Hematopoietic multipotent progenitor cell (in vitro differentiated cells): ENCODE data around the gene SLC1A4. TPM values are rescaled to one million over a fixed set of nuclear protein-coding genes. Genes with fewer than 3 reads are reported as not detected.
"Not testable (repeated sequence)": the region's sequence is repeated elsewhere in the genome, so short reads cannot be mapped to it uniquely, and the experiment has no call there.

Experiments
- DNase-seq, 3 donors: peaks; one replicate each; pipeline ENCODE4 v3.0.0-alpha.2; 2011 to 2015; ENCODE audit warnings: low read depth in 2 of 3, low spot score in 2 of 3
- total RNA-seq: library from RNA; depleted of rRNA; stranded (reverse); fragments of >200 nt; gene quantifications from one replicate; pipeline ENCODE4 v1.2.3, GENCODE V29; 2012

The SLC1A4 gene
- total RNA-seq, 1 donor, result 31.0 TPM

DNA sequence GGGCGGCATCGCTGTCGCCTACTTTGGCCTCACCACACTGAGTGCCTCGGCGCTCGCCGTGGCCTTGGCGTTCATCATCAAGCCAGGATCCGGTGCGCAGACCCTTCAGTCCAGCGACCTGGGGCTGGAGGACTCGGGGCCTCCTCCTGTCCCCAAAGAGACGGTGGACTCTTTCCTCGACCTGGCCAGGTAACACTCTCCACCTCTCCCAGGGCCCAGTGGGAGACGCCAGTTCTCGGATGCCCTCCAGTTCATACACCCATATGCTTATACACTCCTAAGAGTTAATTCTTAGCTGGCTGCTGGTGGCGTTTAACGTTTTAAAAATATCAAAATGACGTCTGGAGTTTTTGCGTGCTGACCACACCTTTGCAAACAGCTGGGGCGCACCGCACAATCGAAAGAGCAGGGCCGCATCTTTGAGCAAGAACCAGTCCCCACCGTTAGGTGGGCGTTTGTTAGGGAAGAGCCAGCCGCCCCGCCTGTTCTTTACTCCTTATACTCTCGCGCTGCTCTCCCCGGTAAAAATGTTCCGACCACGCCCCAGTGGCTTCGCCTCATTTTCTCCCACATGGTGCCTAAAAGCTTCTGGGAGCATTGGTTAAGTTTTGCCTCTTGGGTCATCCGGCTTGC, 899 bp downstream of the SLC1A4 start:
- no peak for DNase-seq

DNA sequence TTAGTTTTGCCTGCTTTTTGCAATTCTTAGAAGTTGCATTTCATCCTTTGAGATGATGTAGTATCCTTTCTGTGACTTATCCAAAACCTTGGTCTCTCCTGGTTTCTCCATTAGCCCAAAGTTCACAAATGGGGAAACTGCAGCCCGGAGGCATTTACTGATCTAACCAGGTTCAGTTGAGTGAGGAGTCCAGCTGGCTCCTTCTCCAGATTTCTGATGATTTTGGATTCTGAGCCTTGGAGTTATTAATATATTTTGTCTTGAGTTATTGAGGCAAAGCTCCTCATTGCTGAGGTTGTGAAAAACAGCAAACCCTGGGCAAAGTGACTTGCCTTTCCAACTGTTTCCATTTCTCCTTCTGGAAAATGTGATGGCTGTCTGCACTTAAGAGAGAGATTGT, 1.7 kb downstream of the SLC1A4 start:
- no peak for DNase-seq

DNA sequence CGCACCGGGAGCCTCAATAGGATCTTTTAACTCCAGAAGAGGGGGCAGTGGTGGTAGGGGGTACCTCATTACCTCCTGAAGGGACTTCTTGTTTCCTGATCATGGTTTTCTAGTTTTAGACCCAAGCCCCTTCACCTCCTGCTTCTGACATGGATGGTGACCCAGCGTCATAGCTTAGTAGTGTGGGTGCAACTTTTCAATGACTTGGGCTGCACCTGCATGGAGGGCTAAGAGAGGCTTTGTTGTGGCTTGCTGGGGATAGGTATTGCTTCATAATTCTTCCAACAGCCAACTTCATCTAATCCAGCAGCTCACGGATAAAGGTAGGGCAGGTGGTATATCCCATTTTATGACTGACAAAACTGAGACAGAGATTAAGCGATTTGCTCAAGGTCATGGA, 3.0 kb downstream of the SLC1A4 start:
- no peak for DNase-seq

DNA sequence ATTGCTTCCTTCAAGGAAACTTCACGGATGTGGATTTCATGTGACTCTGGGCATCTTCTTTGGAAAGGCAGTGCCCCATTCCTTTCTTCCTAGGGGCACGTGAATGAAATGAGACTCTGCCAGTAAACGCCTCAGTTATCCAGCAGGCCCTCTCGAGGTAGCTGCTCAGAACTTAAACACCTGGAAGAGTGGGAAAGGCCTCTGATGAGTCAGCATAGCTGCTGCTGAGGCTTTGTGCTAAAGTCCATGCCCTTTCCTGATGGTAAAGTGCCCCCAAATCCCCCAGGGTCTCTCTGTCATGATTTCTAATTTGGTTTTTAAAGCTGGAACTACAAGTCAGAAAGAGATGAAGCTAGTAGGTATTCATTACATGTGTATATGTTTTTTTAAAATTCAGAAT, 3.8 kb downstream of the SLC1A4 start:
- no peak for DNase-seq

DNA sequence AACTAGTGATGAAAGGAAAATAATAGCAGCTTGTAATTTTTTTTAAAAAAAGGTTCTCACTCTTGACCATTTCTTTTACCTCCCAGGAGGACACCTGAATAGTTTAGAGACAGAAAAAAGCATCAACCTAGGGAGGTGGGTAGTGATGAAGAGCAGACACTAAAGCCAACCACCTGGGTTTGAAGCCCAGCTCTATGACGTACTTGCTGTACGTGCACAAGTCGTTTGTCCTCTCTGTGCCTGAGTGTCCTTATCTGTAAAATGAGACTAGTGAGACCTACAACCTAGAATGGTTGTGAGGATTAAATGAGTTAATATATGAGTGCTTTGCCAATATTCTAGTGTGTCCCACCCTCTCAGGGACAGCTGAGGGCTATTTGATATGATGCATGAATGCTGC, 5.8 kb downstream of the SLC1A4 start:
- no peak for DNase-seq

DNA sequence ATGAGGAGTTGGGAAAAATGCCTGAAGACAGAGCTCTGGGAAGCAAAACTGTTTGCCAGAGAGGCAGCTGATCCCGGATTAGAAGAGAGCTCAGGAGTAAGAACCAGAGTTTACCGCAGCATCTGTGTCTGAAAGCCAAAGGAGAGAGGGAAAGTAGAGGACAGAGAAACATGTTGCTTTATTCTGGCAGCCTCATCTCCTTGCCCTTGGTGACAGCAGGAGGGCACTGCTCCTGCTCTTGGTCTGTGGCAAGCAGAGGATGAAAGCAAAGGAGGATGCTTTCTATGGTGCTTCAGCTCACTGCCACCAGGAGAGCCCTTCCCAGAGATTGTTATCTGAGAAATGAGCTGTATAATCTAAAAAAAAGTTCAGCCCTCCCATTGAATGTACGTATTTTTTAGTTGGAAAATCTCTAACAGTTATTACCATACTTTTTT, 7.7 kb downstream of the SLC1A4 start:
- DNase-seq, result no peak

DNA sequence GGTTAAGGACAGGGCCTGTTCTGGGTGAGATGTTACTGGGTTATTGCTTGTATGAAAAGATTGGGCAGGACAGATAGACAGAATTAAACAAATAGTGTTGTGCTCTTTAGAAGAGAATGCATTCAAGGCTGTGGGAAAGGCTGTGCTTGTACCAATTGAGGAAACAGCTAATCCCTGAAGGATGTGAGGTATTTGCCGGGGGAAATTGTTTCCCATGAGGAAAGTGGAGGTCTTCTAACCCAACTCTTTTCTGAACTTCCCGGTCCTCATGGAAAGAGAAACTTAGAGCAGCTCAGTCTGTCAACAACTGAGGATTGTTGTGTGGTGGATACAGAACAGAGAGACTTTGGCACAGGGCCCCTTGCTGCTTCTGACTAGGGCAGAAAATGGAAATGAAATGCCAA, 9.5 kb downstream of the SLC1A4 start:
- no peak for DNase-seq

DNA sequence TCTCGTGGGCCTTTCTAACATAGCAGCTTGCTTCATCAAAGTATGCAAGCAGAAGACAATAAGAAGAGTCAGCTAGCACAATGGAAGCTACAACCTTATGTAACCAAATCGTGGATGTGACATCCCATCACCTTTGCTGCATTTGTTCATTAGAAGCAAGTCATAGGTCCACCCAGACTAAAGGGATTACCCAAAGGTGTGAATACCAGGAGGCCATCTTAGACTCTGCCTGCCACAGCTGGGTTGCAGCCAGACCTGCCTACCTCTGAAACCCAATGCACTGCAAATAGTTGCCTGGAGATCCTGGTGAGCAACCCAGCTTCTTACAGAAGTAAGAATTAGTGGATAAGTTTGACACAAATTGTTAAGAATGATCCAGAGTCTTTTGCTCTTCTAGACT, 10.6 kb downstream of the SLC1A4 start:
- no peak for DNase-seq

DNA sequence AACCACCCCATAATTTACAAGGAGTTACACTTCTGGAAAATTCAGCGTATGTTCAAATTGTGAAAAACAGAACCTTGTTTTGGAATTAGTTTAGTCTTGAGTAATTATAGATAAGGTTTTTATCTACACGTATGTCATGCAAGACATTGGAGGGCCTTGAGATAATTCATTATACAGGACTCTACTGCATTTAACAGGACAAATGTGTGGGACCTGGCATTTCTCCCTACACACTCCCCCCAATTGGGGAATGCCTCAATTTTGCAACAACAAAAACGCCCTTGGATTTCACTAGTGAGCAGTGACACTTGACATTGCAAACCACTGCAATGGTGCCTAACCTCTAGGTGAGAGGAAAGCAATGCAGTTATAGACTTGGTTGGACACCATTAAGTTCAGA, 11.4 kb downstream of the SLC1A4 start:
- no peak for DNase-seq

DNA sequence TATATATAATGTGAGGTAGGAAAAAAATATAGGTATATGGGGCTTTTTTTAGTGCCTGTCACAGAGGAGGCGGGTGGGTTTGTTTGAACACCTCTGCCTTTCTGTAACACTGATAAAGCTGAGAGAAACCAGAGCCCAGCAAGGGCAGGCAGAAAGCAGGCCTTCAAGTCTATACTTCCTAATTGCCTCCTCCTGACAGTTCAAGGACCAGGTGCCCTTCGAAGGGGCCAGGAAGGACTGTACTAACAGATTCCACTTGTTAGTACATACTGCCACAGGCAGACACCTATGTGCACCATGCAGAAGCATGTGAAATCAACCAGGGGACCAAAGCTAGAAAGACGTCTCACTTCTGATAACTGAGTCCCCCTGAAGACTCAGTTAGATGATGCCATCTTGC, 13.8 kb downstream of the SLC1A4 start:
- no peak for DNase-seq

DNA sequence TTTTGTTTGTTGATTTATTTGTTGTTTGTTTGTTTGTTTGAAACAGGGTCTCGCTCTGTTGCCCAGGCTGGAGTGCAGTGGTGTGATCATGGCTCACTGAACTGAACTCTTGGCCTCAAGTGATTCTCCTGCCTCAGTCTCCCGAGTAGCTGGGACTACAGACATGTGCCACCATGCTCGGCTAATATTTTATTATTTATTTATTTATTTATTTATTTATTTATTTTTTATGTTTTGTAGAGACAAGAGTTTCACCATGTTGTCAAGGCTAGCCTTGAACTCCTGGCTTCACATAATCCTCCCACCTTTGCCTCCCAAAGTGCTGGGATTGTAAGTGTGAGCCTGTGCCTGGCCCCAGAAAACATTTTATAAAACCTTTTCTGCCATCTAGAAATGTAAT, 15.0 kb downstream of the SLC1A4 start:
- DNase-seq, result not testable (repeated sequence)

DNA sequence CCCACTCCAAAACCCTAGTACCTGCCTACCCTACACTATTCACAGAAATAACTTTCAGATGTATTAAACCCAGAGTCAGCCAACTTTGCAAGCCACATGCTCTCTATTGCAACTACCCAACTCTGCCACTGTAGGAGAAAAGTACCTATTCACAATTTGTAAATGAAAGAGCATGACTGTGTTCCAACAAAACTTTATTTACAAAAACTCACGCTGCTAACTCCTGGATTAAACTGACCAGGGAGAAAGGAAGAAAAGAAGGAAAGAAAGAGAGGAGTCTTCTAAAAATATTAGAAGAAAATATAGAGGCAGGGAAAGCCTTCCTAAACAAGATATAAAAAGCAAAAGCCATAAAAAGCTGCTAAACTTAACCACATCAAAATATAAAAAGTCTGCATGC, 24.6 kb downstream of the SLC1A4 start:
- no peak for DNase-seq

DNA sequence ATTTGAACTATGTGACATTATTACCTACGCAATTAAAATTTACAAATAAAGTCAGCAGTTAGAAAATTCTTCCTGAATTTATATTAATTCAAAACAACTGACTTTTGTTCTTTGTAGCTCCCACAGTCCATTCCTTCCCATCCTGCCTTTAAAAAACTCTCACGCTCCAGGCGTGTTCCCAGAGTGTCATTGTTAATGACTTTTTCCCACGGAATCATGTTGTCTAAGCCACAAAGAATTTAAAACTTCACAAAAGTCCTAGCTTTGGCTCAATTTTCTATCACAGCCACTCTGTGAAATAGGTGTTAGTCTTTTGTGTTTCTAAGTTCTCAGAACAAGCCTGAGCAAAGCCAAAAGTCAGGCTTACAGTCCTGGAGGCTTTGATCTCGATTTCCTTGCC, 26.5 kb downstream of the SLC1A4 start:
- DNase-seq, result no peak

DNA sequence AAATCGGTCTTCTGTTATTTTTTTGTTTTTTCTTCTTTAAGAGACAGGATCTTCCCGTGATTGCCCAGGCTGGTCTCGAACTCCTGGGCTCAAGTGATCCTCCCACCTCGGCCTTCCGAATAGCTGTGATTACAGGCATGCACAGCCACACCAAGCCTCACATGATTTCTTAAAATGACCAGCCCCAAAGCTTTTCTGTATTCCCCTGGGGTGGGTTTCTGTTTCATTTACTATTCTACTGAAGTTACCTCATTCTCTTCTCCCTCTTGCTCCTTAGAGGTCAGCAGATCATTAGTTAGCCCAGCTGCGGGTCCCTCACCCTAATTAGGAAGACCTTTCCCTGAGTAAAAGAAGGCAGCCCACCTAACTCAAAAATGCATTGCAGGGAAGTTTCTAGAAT, 27.6 kb downstream of the SLC1A4 start:
- DNase-seq, result no peak

DNA sequence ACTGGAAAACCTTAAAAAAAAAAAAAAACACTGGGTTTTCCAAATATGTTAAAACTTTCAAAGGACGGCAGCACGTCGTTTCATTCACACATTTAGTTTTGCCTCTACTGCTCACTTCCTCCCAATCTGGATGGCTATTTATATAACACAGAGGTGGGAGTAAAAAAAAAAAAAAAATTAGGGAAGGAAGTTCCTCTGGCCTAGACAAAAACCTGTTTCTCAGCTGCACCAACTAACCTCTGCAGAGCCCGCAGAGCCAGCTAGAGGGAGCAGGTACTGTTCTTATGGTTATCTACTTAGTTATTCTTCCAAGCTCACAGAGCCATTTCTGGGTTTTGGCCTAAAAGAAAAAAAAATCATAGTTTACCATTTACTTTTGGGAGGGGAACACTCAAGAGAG, 28.1 kb downstream of the SLC1A4 start:
- peak in 2 of 3 donors; percentile 86 to 88 for DNase-seq

DNA sequence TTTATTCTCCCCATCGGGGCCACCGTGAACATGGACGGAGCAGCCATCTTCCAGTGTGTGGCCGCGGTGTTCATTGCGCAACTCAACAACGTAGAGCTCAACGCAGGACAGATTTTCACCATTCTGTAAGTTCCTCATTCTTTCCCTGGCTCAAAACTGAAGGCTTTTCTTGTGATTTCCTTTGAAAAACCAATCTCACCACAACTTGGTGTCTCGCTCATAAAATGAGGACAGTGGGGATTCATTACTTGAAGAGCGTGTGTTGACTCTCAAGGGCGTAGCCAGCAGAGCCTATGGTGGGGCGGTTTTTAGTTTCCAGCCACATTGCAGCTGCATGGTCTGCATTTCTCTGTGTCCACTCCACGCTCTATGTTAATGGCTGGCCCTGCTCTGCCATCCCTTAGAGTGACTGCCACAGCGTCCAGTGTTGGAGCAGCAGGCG, 29.0 kb downstream of the SLC1A4 start:
- DNase-seq, result peak in 2 of 3 donors; percentile 76 to 87

DNA sequence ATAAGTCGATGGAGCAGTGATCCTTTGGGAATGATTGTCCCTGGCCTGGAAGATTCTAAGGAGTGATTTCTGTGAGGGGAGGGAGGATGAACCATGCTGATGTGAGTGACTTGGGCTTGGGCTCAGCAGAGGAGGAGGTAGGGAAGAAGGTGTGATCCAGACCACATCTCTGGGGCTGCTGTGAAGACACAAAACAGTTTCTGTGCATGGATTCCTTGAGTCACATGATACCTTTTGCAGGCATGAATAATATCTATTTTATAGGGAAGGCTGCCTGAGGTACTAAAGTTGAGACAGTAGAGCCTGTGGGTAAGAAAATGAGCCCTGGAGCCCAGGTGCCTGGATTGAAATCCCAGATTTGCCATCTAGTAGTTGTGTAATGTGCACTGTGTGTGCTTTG, 29.8 kb downstream of the SLC1A4 start:
- no peak for DNase-seq

DNA sequence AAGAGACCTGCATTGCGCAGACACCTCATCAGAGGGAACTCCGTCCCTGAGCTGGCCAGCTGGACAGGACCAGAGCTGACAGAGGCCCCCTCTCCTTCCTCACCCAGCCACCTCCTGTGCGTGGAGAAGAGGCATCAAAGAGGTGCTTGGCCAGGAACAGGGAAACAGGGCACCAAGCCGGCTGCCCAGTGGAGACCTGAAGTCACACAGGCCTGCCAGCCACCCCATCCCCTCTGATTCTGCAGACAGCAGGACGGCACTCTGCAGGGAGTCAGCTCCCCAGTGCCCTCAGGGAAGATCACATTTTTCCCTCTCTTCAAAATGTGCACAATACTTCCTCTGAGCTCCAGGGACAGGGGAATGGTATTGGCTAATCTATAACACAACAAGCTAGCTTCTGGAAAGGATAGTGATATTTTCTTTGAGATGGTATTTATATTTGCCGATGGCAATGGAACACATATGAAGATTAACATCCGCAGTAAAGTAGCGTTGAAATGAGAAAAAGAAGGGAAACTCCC, 30.5 kb downstream of the SLC1A4 start:
- DNase-seq, result no peak

DNA sequence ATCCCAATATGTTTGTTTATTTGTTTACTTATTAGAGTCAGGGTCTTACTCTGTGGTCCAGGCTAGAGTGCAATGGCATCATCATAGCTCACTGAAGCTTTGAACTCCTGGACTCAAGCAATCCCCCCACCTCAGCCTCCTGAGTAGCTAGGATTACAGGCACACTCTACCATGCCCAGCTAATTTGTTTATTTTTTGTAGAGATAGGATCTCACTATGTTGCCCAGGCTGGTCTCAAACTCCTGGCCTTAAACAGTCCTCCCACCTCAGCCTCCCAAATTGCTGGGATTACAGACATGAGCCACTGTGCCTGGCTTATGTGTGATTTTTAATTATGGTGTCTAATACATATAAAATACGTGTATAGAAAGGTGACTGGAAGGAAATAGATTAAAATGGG, 31.1 kb downstream of the SLC1A4 start:
- not testable (repeated sequence) for DNase-seq

DNA sequence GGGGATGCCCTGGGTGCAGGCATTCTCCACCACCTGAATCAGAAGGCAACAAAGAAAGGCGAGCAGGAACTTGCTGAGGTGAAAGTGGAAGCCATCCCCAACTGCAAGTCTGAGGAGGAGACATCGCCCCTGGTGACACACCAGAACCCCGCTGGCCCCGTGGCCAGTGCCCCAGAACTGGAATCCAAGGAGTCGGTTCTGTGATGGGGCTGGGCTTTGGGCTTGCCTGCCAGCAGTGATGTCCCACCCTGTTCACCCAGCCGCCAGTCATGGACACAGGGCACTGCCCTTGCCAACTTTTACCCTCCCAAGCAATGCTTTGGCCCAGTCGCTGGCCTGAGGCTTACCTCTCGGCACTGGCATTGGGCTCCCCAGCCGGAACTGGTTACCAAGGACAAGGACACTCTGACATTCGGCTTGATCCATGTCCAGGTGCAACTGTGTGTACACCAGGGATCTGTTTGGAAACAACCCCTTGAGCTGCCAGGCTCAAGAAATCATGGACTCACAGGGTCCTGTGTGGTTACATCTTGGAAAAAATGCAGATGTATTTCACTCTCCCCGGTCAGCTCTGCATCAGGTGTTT, 31.8 kb downstream of the SLC1A4 start:
- no peak for DNase-seq

DNA sequence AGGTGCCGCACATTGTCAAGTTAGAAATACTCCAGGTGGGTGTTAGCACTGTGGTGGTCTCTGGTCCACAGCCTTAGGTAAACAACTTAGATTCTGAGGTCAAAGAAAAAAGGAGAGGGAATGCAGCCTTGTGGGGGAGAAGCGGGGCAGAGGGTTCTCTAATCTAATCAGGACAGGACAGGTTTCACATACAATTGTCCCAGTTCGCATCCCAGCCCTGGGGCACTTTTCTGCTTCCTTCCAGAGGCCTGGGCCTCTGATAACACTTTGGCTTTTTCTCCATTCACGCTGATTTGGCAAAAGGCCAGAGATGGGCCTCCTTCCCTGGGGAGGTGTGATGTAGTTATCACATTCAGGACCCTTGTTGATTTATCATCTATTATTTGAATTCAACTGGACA, 32.5 kb downstream of the SLC1A4 start:
- DNase-seq, result no peak

DNA sequence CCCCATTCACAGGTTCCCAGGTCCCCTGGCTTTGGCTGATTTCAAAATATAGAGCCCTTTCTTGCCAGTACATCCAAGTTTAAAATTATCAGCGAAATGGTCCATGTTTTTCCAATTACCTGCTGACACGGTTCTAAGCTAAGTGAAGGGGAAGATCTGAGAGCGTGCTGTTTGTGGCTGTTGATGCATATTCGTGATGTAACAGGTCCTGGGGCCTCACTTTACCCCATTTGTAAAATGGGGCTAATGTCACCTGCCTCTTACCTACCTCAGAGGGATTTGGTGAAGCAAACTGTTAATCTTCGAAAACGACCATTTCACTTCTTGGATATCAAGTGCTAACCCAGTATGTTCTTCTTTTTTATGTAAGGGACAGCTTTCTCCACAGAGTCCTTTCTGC, 33.0 kb downstream of the SLC1A4 start:
- DNase-seq, result no peak

DNA sequence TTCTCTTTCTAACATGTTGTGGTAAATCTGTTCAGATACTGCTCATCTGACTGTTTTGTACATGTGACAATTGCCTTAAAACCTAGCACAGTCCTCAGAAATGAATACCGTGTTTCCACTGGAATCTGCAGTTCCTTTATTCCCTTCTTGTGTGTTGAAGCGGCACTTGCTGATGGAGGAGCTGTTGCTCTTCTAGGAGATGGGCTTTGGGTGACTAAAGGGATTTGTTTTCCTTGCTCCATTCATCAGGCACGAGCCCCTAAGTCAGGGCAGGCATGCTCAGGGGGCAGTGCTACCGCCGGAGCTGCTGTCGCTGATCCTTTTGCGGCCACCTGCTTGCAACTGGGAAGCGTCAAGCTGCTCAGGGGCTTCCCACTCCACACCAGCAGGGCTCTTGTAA, 34.5 kb downstream of the SLC1A4 start:
- no peak for DNase-seq
